ENCODE measurements around the gene MLIP.

Gene MLIP

DNA sequence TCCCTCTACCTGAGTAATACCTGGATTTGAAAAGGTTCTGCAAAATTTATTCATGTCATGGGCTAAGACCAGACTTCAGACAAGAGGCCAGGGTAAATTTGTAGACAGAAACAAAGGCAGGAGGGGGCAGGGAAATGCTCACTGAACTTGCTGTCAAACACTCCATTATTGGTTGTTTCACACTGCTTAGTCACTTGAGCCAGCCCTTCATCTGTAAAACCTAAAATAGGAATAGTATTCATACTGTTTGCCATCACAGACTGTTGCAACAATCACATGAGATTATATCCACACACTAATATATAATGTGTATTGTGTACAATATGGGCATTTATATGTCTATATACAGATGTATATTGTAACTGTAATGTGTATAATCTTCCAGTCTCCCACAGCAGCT lies 190.5 kb downstream of the MLIP start:
- Histone ChIP-seq H4K8ac (ENCODE audit: low read length) (no peak overlapping the region), H3K36me3 (ENCODE audit: control insufficient read depth in 1 of 2, insufficient read depth in 2 of 2, low read depth in 1 of 2, low read length in 2 of 2) (no peaks in the 10 kb centered on the region), H4K91ac (ENCODE audit: low read length) (no peak overlapping the region), H3K27ac (ENCODE audit: low read length, poor library complexity, severe bottlenecking) (no peak overlapping the region), H2BK12ac (ENCODE audit: low read length in 2 of 2) (no peak overlapping the region), H3K79me1 (replicated peaks; ENCODE audit: low read length, poor library complexity, severe bottlenecking) (peaks cover 2% of the 10 kb centered on the region), H3K4me2 (ENCODE audit: low read length, poor library complexity, severe bottlenecking) (no peak overlapping the region), H3K4me1 (ENCODE audit: control insufficient read depth, insufficient read depth, low read depth, low read length) (no peaks in the 10 kb centered on the region), H2AFZ (ENCODE audit: low read depth, low read length) (no peak overlapping the region), H2BK5ac (ENCODE audit: low read depth, low read length, poor library complexity, severe bottlenecking) (no peak overlapping the region), H3K18ac (ENCODE audit: low read depth in 1 of 2, low read length in 2 of 2) (no peak overlapping the region), H3K4me3 (ENCODE audit: insufficient read depth in 1 of 2, low read depth in 1 of 2, low read length in 2 of 2) (no peak overlapping the region), H3K27me3 (ENCODE audit: control insufficient read depth in 1 of 2, insufficient read depth in 1 of 2, low read length in 2 of 2) (no peaks in the 10 kb centered on the region), H2AK5ac (ENCODE audit: low read length, severe bottlenecking) (no peak overlapping the region), H3K9me3 (ENCODE audit: control insufficient read depth, low read length) (no peaks in the 10 kb centered on the region), H2BK120ac (ENCODE audit: low read depth, low read length) (no peak overlapping the region), H3K9ac (ENCODE audit: low read length) (no peak overlapping the region), H3K23ac (ENCODE audit: low read length in 2 of 2) (no peak overlapping the region), H3K14ac (ENCODE audit: low read length in 2 of 2) (no peak overlapping the region), H2BK15ac (ENCODE audit: low read depth, poor library complexity, severe bottlenecking) (no peak overlapping the region), H3K4ac (ENCODE audit: low read depth in 1 of 2, low read length in 2 of 2) (no peak overlapping the region)
- no peak for DNase-seq

DNA sequence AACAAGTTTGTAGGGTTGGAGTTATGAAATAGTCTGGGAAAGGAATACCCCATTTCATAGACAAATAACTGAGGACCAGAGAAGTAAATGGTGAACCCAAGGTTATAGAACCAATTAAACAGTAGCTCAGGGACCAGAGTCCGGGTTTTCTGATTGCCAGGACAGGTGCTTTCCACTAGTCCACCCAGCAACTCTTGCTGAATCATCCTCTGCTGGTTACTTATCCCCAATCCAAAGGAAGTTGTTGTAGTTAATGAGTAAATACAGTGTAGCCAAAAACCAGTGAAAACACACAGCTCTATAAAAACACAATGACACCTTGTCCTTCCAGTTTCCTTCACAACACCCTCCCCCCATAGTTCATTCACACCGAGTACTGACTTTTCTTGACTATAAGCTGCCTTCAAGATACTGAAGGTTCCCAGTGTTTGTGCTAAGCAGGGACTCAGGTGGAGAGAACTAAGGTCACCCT lies 196.2 kb downstream of the MLIP start:
- peak overlapping the region; percentile 38 for H3K4me2 ChIP-seq (ENCODE audit: low read length, poor library complexity, severe bottlenecking)
- H2BK5ac ChIP-seq (ENCODE audit: low read depth, low read length, poor library complexity, severe bottlenecking) = no peak overlapping the region
- H2BK15ac ChIP-seq (ENCODE audit: low read depth, poor library complexity, severe bottlenecking) = no peak overlapping the region
- no peak overlapping the region for H3K18ac ChIP-seq (ENCODE audit: low read depth in 1 of 2, low read length in 2 of 2)
- H3K9me3 ChIP-seq (ENCODE audit: control insufficient read depth, low read length) = no peaks in the 10 kb centered on the region
- peaks cover 1% of the 10 kb centered on the region for H3K4me1 ChIP-seq (ENCODE audit: control insufficient read depth, insufficient read depth, low read depth, low read length)
- no peak overlapping the region for H3K23ac ChIP-seq (ENCODE audit: low read length in 2 of 2)
- no peak for DNase-seq
- H3K27me3 ChIP-seq (ENCODE audit: control insufficient read depth in 1 of 2, insufficient read depth in 1 of 2, low read length in 2 of 2) = no peaks in the 10 kb centered on the region
- no peak overlapping the region for H3K4ac ChIP-seq (ENCODE audit: low read depth in 1 of 2, low read length in 2 of 2)
- H3K36me3 ChIP-seq (ENCODE audit: control insufficient read depth in 1 of 2, insufficient read depth in 2 of 2, low read depth in 1 of 2, low read length in 2 of 2) = no peaks in the 10 kb centered on the region
- H3K4me3 ChIP-seq (ENCODE audit: insufficient read depth in 1 of 2, low read depth in 1 of 2, low read length in 2 of 2) = no peak overlapping the region
- H2AK5ac ChIP-seq (ENCODE audit: low read length, severe bottlenecking) = peak overlapping the region; percentile 74
- H3K14ac ChIP-seq (ENCODE audit: low read length in 2 of 2) = no peak overlapping the region
- H2BK120ac ChIP-seq (ENCODE audit: low read depth, low read length) = no peak overlapping the region
- no peak overlapping the region for H3K9ac ChIP-seq (ENCODE audit: low read length)
- H2BK12ac ChIP-seq (ENCODE audit: low read length in 2 of 2) = no peak overlapping the region
- peak overlapping the region; percentile 89 for H3K27ac ChIP-seq (ENCODE audit: low read length, poor library complexity, severe bottlenecking)
- H3K79me1 ChIP-seq (replicated peaks; ENCODE audit: low read length, poor library complexity, severe bottlenecking) = peaks cover 4% of the 10 kb centered on the region
- no peak overlapping the region for H4K8ac ChIP-seq (ENCODE audit: low read length)
- no peak overlapping the region for H4K91ac ChIP-seq (ENCODE audit: low read length)
- no peak overlapping the region for H2AFZ ChIP-seq (ENCODE audit: low read depth, low read length)
- 97% methylated on average over 2 of the region's 2 CpGs for WGBS

DNA sequence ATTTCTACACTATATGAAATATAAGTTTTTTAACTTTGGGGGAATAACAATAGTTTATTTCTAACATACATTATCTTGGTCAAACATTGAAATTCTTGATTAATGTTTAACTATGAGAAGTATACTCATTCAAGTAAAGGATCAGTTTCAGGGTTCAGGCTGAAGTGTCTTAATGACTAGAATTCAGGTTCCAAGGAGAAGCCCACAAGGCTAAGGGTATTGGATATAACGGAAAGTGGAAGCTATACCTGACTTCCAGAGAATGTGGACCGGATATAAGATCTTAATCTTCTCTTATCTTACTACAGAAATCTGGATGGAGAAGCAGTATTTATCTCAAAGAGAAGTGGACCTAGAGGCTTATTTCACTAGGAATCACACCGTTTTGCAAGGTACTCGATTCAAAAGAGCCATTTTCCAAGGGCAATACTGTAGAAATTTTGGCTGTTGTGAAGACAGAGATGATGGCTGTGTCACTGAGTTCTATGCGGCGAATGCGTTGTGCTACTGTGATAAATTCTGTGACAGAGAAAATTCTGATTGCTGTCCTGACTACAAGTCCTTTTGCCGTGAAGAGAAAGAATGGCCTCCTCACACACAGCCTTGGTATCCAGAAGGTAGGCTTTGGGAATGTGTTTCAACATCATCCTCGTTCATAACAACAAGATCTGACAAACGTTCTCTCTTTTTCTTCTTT lies 197.2 kb downstream of the MLIP start, which contains the start of gene TINAG:
TSS of gene TINAG (plus strand) at position 153 of the 697 bp plus-strand sequence. CDS start at position 263, 110 bp downstream.
- Histone ChIP-seq H2BK15ac (ENCODE audit: low read depth, poor library complexity, severe bottlenecking) (no peak within 1 kb of the TSS), H3K14ac (ENCODE audit: low read length in 2 of 2) (no peak within 1 kb of the TSS), H3K9ac (ENCODE audit: low read length) (no peak within 1 kb of the TSS), H4K8ac (ENCODE audit: low read length) (no peak within 1 kb of the TSS), H2AFZ (ENCODE audit: low read depth, low read length) (no peak within 1 kb of the TSS), H2BK12ac (ENCODE audit: low read length in 2 of 2) (no peak within 1 kb of the TSS), H3K79me1 (replicated peaks; ENCODE audit: low read length, poor library complexity, severe bottlenecking) (peaks cover 5% of the 10 kb centered on the region), H3K27ac (ENCODE audit: low read length, poor library complexity, severe bottlenecking) (peak within 1 kb of the TSS; percentile 89), H3K27me3 (ENCODE audit: control insufficient read depth in 1 of 2, insufficient read depth in 1 of 2, low read length in 2 of 2) (no peaks in the 10 kb centered on the region), H3K4me1 (ENCODE audit: control insufficient read depth, insufficient read depth, low read depth, low read length) (peaks cover 1% of the 10 kb centered on the region), H2AK5ac (ENCODE audit: low read length, severe bottlenecking) (peak within 1 kb of the TSS; percentile 74), H3K9me3 (ENCODE audit: control insufficient read depth, low read length) (no peaks in the 10 kb centered on the region), H2BK120ac (ENCODE audit: low read depth, low read length) (no peak within 1 kb of the TSS), H3K36me3 (ENCODE audit: control insufficient read depth in 1 of 2, insufficient read depth in 2 of 2, low read depth in 1 of 2, low read length in 2 of 2) (no peaks in the 10 kb centered on the region), H2BK5ac (ENCODE audit: low read depth, low read length, poor library complexity, severe bottlenecking) (no peak within 1 kb of the TSS), H3K4me2 (ENCODE audit: low read length, poor library complexity, severe bottlenecking) (peak within 1 kb of the TSS; percentile 38), H3K4me3 (ENCODE audit: insufficient read depth in 1 of 2, low read depth in 1 of 2, low read length in 2 of 2) (no peak within 1 kb of the TSS), H3K4ac (ENCODE audit: low read depth in 1 of 2, low read length in 2 of 2) (no peak within 1 kb of the TSS), H4K91ac (ENCODE audit: low read length) (no peak within 1 kb of the TSS), H3K18ac (ENCODE audit: low read depth in 1 of 2, low read length in 2 of 2) (no peak within 1 kb of the TSS), H3K23ac (ENCODE audit: low read length in 2 of 2) (no peak within 1 kb of the TSS)
- DNase-seq = no peak
- 94% methylated on average over 7 of the region's 10 CpGs for WGBS

DNA sequence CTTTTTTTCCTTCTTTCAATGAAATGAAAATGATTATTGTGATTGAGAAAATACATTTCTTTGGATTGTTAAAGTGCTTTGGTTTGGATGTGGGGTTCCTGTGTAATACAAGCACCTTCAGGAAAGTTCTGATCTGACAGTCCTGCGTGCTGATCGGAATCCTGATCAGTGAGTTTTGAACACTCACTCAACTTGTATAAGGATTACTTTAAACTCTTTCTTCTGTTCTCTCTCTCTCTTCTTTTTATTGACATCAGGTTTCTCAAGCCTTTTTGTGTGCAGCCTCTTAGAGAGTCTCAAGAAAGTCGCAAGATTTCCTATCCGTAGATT lies 197.7 kb downstream of the MLIP start:
- Histone ChIP-seq H4K91ac (ENCODE audit: low read length) (no peak overlapping the region), H3K14ac (ENCODE audit: low read length in 2 of 2) (no peak overlapping the region), H2BK15ac (ENCODE audit: low read depth, poor library complexity, severe bottlenecking) (no peak overlapping the region), H3K4me2 (ENCODE audit: low read length, poor library complexity, severe bottlenecking) (no peak overlapping the region), H3K27ac (ENCODE audit: low read length, poor library complexity, severe bottlenecking) (peak overlapping the region; percentile 28), H3K36me3 (ENCODE audit: control insufficient read depth in 1 of 2, insufficient read depth in 2 of 2, low read depth in 1 of 2, low read length in 2 of 2) (no peaks in the 10 kb centered on the region), H3K27me3 (ENCODE audit: control insufficient read depth in 1 of 2, insufficient read depth in 1 of 2, low read length in 2 of 2) (no peaks in the 10 kb centered on the region), H3K18ac (ENCODE audit: low read depth in 1 of 2, low read length in 2 of 2) (no peak overlapping the region), H3K4me1 (ENCODE audit: control insufficient read depth, insufficient read depth, low read depth, low read length) (peaks cover 1% of the 10 kb centered on the region), H3K9ac (ENCODE audit: low read length) (no peak overlapping the region), H3K23ac (ENCODE audit: low read length in 2 of 2) (no peak overlapping the region), H2BK120ac (ENCODE audit: low read depth, low read length) (no peak overlapping the region), H2AFZ (ENCODE audit: low read depth, low read length) (no peak overlapping the region), H3K4me3 (ENCODE audit: insufficient read depth in 1 of 2, low read depth in 1 of 2, low read length in 2 of 2) (no peak overlapping the region), H3K79me1 (replicated peaks; ENCODE audit: low read length, poor library complexity, severe bottlenecking) (peaks cover 5% of the 10 kb centered on the region), H4K8ac (ENCODE audit: low read length) (no peak overlapping the region), H3K4ac (ENCODE audit: low read depth in 1 of 2, low read length in 2 of 2) (no peak overlapping the region), H2BK12ac (ENCODE audit: low read length in 2 of 2) (no peak overlapping the region), H2BK5ac (ENCODE audit: low read depth, low read length, poor library complexity, severe bottlenecking) (no peak overlapping the region), H2AK5ac (ENCODE audit: low read length, severe bottlenecking) (no peak overlapping the region), H3K9me3 (ENCODE audit: control insufficient read depth, low read length) (no peaks in the 10 kb centered on the region)
- no peak for DNase-seq
- 98% methylated on average over 4 of the region's 4 CpGs for WGBS
